GM12878 (cell line): ENCODE results near the gene BORCS5. TPM values are rescaled to one million over a fixed set of nuclear protein-coding genes. Genes with fewer than 3 reads are reported as not detected.
A peak's percentile ranks its signal among the peaks of the same experiment; 100 is the strongest.

ENCODE experiments used
- ATAC-seq: fragments of 200-7000 bp; cut with Tn5 transposase; 3 replicates; pipeline ENCODE4 v1.9.1; 2020; ENCODE audit warnings: mild to moderate bottlenecking, moderate library complexity
- BruUV-seq: library from RNA; stranded (reverse); fragments of 400-500 nt; replicated peaks from 2 replicates; lab custom pipeline; 2021; lab: Mats Ljungman, UMichigan
- CTCF ChIA-PET: fragments of 300-600 bp; sonication (Branson Sonifier 250); formaldehyde crosslinking; extraction: SDS; loops from one replicate; lab custom pipeline; 2021; ENCODE audit warnings: inconsistent platforms; lab: Yijun Ruan, JAX
- POLR2A ChIA-PET: fragments of 350-600 bp; formaldehyde crosslinking; extraction: SDS; loops from one replicate; lab custom pipeline; 2021; ENCODE audit warnings: inconsistent platforms; lab: Charles Lee
- RAD21 ChIA-PET: fragments of 300-600 bp; sonication (Branson Sonifier 250); formaldehyde crosslinking; loops from one replicate; lab custom pipeline; 2023; ENCODE audit warnings: antibody characterized with exemption; ENCODE audit not compliant: unreplicated experiment; lab: Charles Lee
- SMC1A ChIA-PET: fragments of 300-600 bp; sonication (Branson Sonifier 250); formaldehyde crosslinking; loops from one replicate; lab custom pipeline; 2023; ENCODE audit not compliant: unreplicated experiment, uncharacterized antibody; lab: Charles Lee
- DNase-seq: peaks from one replicate; pipeline ENCODE4 v3.0.0-alpha.2; 2011; ENCODE audit warnings: low read depth, low spot score
- FAIRE-seq: peaks from 3 replicates; lab custom pipeline; 2011; peaks lifted over from hg19 to GRCh38; lab: Jason Lieb, UNC
- H2AFZ ChIP-seq: 2 replicates; pipeline ENCODE4 v1.6.0; 2011; ENCODE audit warnings: low read depth, low read length, control low read depth; ENCODE audit not compliant: control insufficient read depth
- H3K27ac ChIP-seq: 2 replicates; pipeline ENCODE4 v1.5.1; 2011; ENCODE audit warnings: control low read depth; ENCODE audit not compliant: control insufficient read depth, insufficient read depth
- H3K27me3 ChIP-seq, 2 experiments: replicated peaks in 1 of 2; 2 replicates each; pipeline versions ENCODE4 v1.6.0 to v1.6.1; 2011; ENCODE audit warnings: low read length in 1 of 2; ENCODE audit not compliant: control insufficient read depth in 2 of 2, insufficient read depth in 2 of 2
- H3K36me3 ChIP-seq, 2 experiments: 2 replicates each; pipeline ENCODE4 v1.5.1; 2011; ENCODE audit warnings: low read length in 1 of 2; ENCODE audit not compliant: control insufficient read depth in 2 of 2, insufficient read depth in 2 of 2
- H3K4me1 ChIP-seq: 2 replicates; pipeline ENCODE4 v1.6.1; 2011; ENCODE audit warnings: mild to moderate bottlenecking, low read length, moderate library complexity, mixed read lengths; ENCODE audit not compliant: control insufficient read depth, insufficient read depth
- H3K4me2 ChIP-seq: 2 replicates; pipeline ENCODE4 v1.6.0; 2011; ENCODE audit warnings: control low read depth; ENCODE audit not compliant: control insufficient read depth, insufficient read depth
- H3K4me3 ChIP-seq: fragments of 200-600 bp; sonication (generic); 2 replicates; pipeline ENCODE4 v1.5.1; 2016
- H3K79me2 ChIP-seq: 2 replicates; pipeline ENCODE4 v1.6.0; 2011; ENCODE audit warnings: low read length; ENCODE audit not compliant: control insufficient read depth, insufficient read depth
- H3K9ac ChIP-seq: 2 replicates; pipeline ENCODE4 v1.8.0; 2011; ENCODE audit warnings: low read length, control low read depth, mixed read lengths; ENCODE audit not compliant: control insufficient read depth, insufficient read depth
- H3K9me3 ChIP-seq: replicated peaks from 3 replicates; pipeline ENCODE4 v1.5.1; 2011; ENCODE audit warnings: mild to moderate bottlenecking, low read length; ENCODE audit not compliant: control insufficient read depth, insufficient read depth
- H4K20me1 ChIP-seq: 2 replicates; pipeline ENCODE4 v1.6.0; 2011; ENCODE audit not compliant: control insufficient read depth, insufficient read depth
- BHLHE40 ChIP-seq, 2 experiments: fragments of 450-650 bp in 1 of 2; IDR thresholded peaks; 2 replicates each; pipeline ENCODE4 v1.6.1; 2011 to 2017; ENCODE audit warnings: low read depth in 2 of 2, borderline replicate concordance in 1 of 2, improper control_type of control experiment in 1 of 2, low read length in 1 of 2, mild to moderate bottlenecking in 1 of 2
- DPF2 ChIP-seq: fragments of 450-650 bp; IDR thresholded peaks from 2 replicates; pipeline ENCODE4 v1.6.1; 2017; ENCODE audit warnings: mild to moderate bottlenecking
- EP300 ChIP-seq, 2 experiments: fragments of 150-350 bp in 1 of 2; IDR thresholded peaks; 2 replicates each; pipeline ENCODE4 v1.6.1; 2011 to 2012; ENCODE audit warnings: low read depth in 2 of 2, low read length in 2 of 2, borderline replicate concordance in 1 of 2, improper control_type of control experiment in 1 of 2, inconsistent platforms in 1 of 2; ENCODE audit not compliant: control insufficient read depth in 1 of 2
- ETV6 ChIP-seq, 2 experiments: fragments of 450-650 bp in 1 of 2; IDR thresholded peaks in 1 of 2; conservative IDR thresholded peaks in 1 of 2; 2 replicates each; pipeline ENCODE4 v1.6.1; 2014; ENCODE audit warnings: antibody characterized with exemption in 1 of 2, borderline replicate concordance in 1 of 2, low read depth in 1 of 2, mild to moderate bottlenecking in 1 of 2, moderate library complexity in 1 of 2
- JUNB ChIP-seq: IDR thresholded peaks from 2 replicates; pipeline ENCODE4 v1.6.1; 2016; ENCODE audit warnings: antibody characterized with exemption, mild to moderate bottlenecking
- KAT2A ChIP-seq: conservative IDR thresholded peaks from 2 replicates; pipeline ENCODE4 v1.6.1; 2011; ENCODE audit warnings: low read depth, low read length; ENCODE audit not compliant: control insufficient read depth
- NBN ChIP-seq: fragments of 450-650 bp; IDR thresholded peaks from 2 replicates; pipeline ENCODE4 v1.6.1; 2016
- NFXL1 ChIP-seq: fragments of 450-650 bp; IDR thresholded peaks from 2 replicates; pipeline ENCODE4 v1.6.1; 2017; ENCODE audit warnings: antibody characterized with exemption, mild to moderate bottlenecking, borderline replicate concordance
- NFYB ChIP-seq: IDR thresholded peaks from 2 replicates; pipeline ENCODE4 v1.6.1; 2011; ENCODE audit warnings: low read depth, mild to moderate bottlenecking, low read length, improper control_type of control experiment, moderate library complexity; ENCODE audit not compliant: insufficient read depth
- PKNOX1 ChIP-seq: fragments of 450-650 bp; IDR thresholded peaks from 2 replicates; pipeline ENCODE4 v1.6.1; 2016; ENCODE audit warnings: mild to moderate bottlenecking
- SP1 ChIP-seq: IDR thresholded peaks from one replicate; pipeline ENCODE4 v1.6.1; 2011; ENCODE audit warnings: low read depth, low read length
- SRF ChIP-seq, 2 experiments: IDR thresholded peaks; 2 replicates each; pipeline ENCODE4 v1.6.1; 2011; ENCODE audit warnings: low read depth in 2 of 2, low read length in 2 of 2, mild to moderate bottlenecking in 1 of 2, moderate library complexity in 1 of 2
- TBL1XR1 ChIP-seq: IDR thresholded peaks from 2 replicates; pipeline ENCODE4 v1.6.1; 2012; ENCODE audit warnings: low read depth, low read length, improper control_type of control experiment
- ZNF274 ChIP-seq: IDR thresholded peaks from one replicate; pipeline ENCODE4 v1.8.0; 2011; ENCODE audit not compliant: insufficient read length, insufficient read depth
- ZZZ3 ChIP-seq: IDR thresholded peaks from 2 replicates; pipeline ENCODE4 v1.6.1; 2011; ENCODE audit warnings: low read depth; ENCODE audit not compliant: control insufficient read depth, insufficient read length
- WGBS: methylation state at CpG from one replicate; pipeline ENCODE4 v1.1.6; 2016; ENCODE audit warnings: low lambda C conversion rate; ENCODE audit not compliant: insufficient replicate concordance, insufficient coverage; ENCODE audit errors: missing lambda C conversion rate; 5-methylcytosine and 5-hydroxymethylcytosine counted together
- in situ Hi-C: fragments of 300-500 bp; cut with MboI; formaldehyde crosslinking; loops from 9 replicates; pipeline ENCODE4 v1.14.3; 2018; ENCODE audit warnings: mixed read lengths
- intact Hi-C: fragments of 100-400 bp; cut with micrococcal nuclease; formaldehyde crosslinking; loops from one replicate; pipeline ENCODE4 v1.14.2; 2022; ENCODE audit not compliant: unreplicated experiment
- polyA plus RNA-seq, 11 experiments: library from polyadenylated mRNA; depleted of rRNA in 4 of 11; unstranded in 6 of 11; stranded (reverse) in 5 of 11; fragments of >200 nt; fragmentation: Nextera tagmentation in 4 of 11; fragmentation: Illumina TruSeq in 1 of 11; extraction: Ambion mirVana in 4 of 11; extraction: Trizol in 1 of 11; gene quantifications; 1 replicate in 1 of 11; 2 replicates in 10 of 11; pipeline versions ENCODE4 v1.2.1 to v1.2.3, GENCODE V29; 2011 to 2016; ENCODE audit warnings: inconsistent platforms in 2 of 11, missing spikeins in 2 of 11, low read depth in 1 of 11
- total RNA-seq, 4 experiments: library from RNA; depleted of rRNA in 3 of 4; stranded (reverse); fragments of >200 nt in 3 of 4; fragmentation: Illumina TruSeq in 1 of 4; extraction: Trizol in 1 of 4; gene quantifications; 2 replicates each; pipeline versions ENCODE4 v1.2.1 to v1.2.3, GENCODE V29; 2013 to 2021
- TF ChIP-seq, protein P1 (sequence below): IDR thresholded peaks from 2 replicates; pipeline ENCODE4 v1.6.1; 2012; ENCODE audit warnings: low read depth, low read length, improper control_type of control experiment
- TF ChIP-seq, protein P2 (sequence below): fragments of 450-650 bp; IDR thresholded peaks from 2 replicates; pipeline ENCODE4 v1.6.1; 2016; ENCODE audit warnings: mild to moderate bottlenecking

BORCS5 gene
- total and polyA plus RNA-seq, 10 of the 15 experiments (the other 5 are each of a cell fraction or from before 2014, with no cell fraction given): 1.4 to 39.7 (median 16.1) TPM

GRCh38 chr12:12379831-12380730 lies 23.2 kb downstream of the BORCS5 start:
- ATAC-seq: peak; percentile 88
- in situ Hi-C loops: loop anchor here (5.0 to 10.0 kb wide), 2 partner anchors 185 to 327 kb away; partner anchors contain the start of gene DUSP16
- Histone ChIP-seq H3K9ac (no peak overlapping the region), H2AFZ (peak overlapping the region; percentile 3; the same call in 1 of the 2 replicates), H3K4me1 (peaks cover 10% of the 10 kb centered on the region), H3K4me2 (no peak overlapping the region), H3K79me2 (no peaks in the 10 kb centered on the region; the same call in 1 of the 2 replicates), H3K36me3 (peaks cover 0 to 2% of the 10 kb centered on the region in 2 experiments; a peak in 2 of 4 replicates), H3K27ac (peak overlapping the region; percentile 10), H3K27me3 (no peaks in the 10 kb centered on the region), H3K4me3 (no peak overlapping the region), H4K20me1 (no peaks in the 10 kb centered on the region), H3K9me3 (no peaks in the 10 kb centered on the region; the same call in 1 of the 3 replicates)
- DNase-seq: no peak
- RAD21 ChIA-PET: interaction anchor here (0.6 to 6.3 kb wide), 22 partner anchors 13 to 357 kb away, joined by 3 to 103 read pairs (median 4); partner anchors contain the start of genes CREBL2 and DUSP16
- WGBS: 49% methylated on average over 4 of the region's 4 CpGs
- SMC1A ChIA-PET: interaction anchor here (0.7 to 6.7 kb wide), 40 partner anchors 13 to 356 kb away, joined by 3 to 102 read pairs (median 4); partner anchors contain the start of gene DUSP16
- POLR2A ChIA-PET: interaction anchor here (0.5 to 1.5 kb wide), 9 partner anchors 23 to 350 kb away, joined by 3 to 6 read pairs (median 3); no protein-coding TSS in a partner anchor
- BruUV-seq: TSS peak; percentile 7
- peak; percentile 59 for FAIRE-seq
- CTCF ChIA-PET: interaction anchor here (0.7 to 6.0 kb wide), 22 partner anchors 9 to 356 kb away, joined by 3 to 86 read pairs (median 4); partner anchors contain the start of gene DUSP16
- intact Hi-C loops: loop anchor here (5.0 kb wide), 2 partner anchors 122 to 337 kb away; partner anchors contain the start of gene CDKN1B
- TF ChIP-seq BHLHE40 (IDR thresholded peaks at IDR 0.05; ENCODE audit: borderline replicate concordance in 1 of 2, low read depth in 2 of 2, low read length in 1 of 2) (peak; percentile 49 to 78; a peak in 3 of 4 replicates), SRF (IDR thresholded peaks at IDR 0.05; ENCODE audit: low read depth in 2 of 2, low read length in 2 of 2) (no peak), KAT2A (no peak), TBL1XR1 (no peak), NFYB (0 out of 2 replicates have a peak, but pooled peaks have one; percentile 13), NFXL1 (no peak), NBN (0 out of 2 replicates have a peak, but pooled peaks have one; percentile 29), ETV6 (conservative IDR thresholded peaks at IDR 0.05 in 1 of 2, IDR thresholded peaks at IDR 0.05 in 1 of 2; ENCODE audit: borderline replicate concordance in 1 of 2, low read depth in 1 of 2) (no peak), DPF2 (0 out of 2 replicates have a peak, but pooled peaks have one; percentile 27), ZZZ3 (no peak), JUNB (no peak), PKNOX1 (peak; percentile 68), EP300 (IDR thresholded peaks at IDR 0.05; ENCODE audit: borderline replicate concordance in 1 of 2, control insufficient read depth in 1 of 2, low read depth in 2 of 2, low read length in 2 of 2) (0 out of 4 replicates have a peak, but pooled peaks of 1 of the 2 experiments have one; percentile 25), SP1 (no peak), ZNF274 (no peak)
- TF ChIP-seq, protein P1, sequence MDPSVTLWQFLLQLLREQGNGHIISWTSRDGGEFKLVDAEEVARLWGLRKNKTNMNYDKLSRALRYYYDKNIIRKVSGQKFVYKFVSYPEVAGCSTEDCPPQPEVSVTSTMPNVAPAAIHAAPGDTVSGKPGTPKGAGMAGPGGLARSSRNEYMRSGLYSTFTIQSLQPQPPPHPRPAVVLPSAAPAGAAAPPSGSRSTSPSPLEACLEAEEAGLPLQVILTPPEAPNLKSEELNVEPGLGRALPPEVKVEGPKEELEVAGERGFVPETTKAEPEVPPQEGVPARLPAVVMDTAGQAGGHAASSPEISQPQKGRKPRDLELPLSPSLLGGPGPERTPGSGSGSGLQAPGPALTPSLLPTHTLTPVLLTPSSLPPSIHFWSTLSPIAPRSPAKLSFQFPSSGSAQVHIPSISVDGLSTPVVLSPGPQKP: no peak
- TF ChIP-seq, protein P2, sequence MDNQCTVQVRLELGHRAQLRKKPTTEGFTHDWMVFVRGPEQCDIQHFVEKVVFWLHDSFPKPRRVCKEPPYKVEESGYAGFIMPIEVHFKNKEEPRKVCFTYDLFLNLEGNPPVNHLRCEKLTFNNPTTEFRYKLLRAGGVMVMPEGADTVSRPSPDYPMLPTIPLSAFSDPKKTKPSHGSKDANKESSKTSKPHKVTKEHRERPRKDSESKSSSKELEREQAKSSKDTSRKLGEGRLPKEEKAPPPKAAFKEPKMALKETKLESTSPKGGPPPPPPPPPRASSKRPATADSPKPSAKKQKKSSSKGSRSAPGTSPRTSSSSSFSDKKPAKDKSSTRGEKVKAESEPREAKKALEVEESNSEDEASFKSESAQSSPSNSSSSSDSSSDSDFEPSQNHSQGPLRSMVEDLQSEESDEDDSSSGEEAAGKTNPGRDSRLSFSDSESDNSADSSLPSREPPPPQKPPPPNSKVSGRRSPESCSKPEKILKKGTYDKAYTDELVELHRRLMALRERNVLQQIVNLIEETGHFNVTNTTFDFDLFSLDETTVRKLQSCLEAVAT: 0 out of 2 replicates have a peak, but pooled peaks have one; percentile 32
